Uterus (tissue), 4 donors: ENCODE results near the gene PPFIA3. TPM values are rescaled to one million over a fixed set of nuclear protein-coding genes. Genes with fewer than 3 reads are reported as not detected.
A peak's percentile ranks its signal among the peaks of the same experiment; 100 is the strongest.

Experiments
- DNase-seq, 2 donors: peaks; one replicate each; pipeline ENCODE4 v3.0.0-alpha.2; 2019 to 2020
- H3K27ac ChIP-seq, 2 donors: fragments of 200-600 bp; sonication (generic); 1 replicate in 1 of 2; 2 replicates in 1 of 2; pipeline ENCODE4 v1.5.1; 2016 to 2018
- H3K27me3 ChIP-seq, 2 donors: fragments of 200-600 bp; sonication (generic); one replicate each; pipeline ENCODE4 v1.5.1; 2018 to 2019; ENCODE audit warnings: control low read depth in 1 of 2
- H3K36me3 ChIP-seq, 2 donors: fragments of 200-600 bp; sonication (generic); one replicate each; pipeline ENCODE4 v1.5.1; 2019; ENCODE audit warnings: control low read depth in 1 of 2
- H3K4me1 ChIP-seq, 2 donors: fragments of 200-600 bp; sonication (generic); one replicate each; pipeline ENCODE4 v1.5.1; 2018 to 2019; ENCODE audit warnings: control low read depth in 1 of 2
- H3K4me3 ChIP-seq, 2 donors: fragments of 200-600 bp; sonication (generic); 1 replicate in 1 of 2; 2 replicates in 1 of 2; pipeline ENCODE4 v1.5.1; 2018 to 2019; ENCODE audit warnings: mild to moderate bottlenecking in 1 of 2
- H3K9me3 ChIP-seq, 2 donors: fragments of 200-600 bp; sonication (generic); one replicate each; pipeline ENCODE4 v1.5.1; 2019; ENCODE audit warnings: control low read depth in 1 of 2
- CTCF ChIP-seq, 4 experiments: fragments of 200-600 bp in 2 of 4; fragments of 450-650 bp in 2 of 4; sonication (generic) in 2 of 4; IDR thresholded peaks; one replicate each; pipeline ENCODE4 v1.5.1; 2016 to 2019; ENCODE audit warnings: antibody characterized with exemption in 4 of 4, mild to moderate bottlenecking in 2 of 4, moderate library complexity in 1 of 4
- POLR2A ChIP-seq, 2 donors: fragments of 450-650 bp; IDR thresholded peaks; one replicate each; pipeline ENCODE4 v1.6.1; 2016; ENCODE audit warnings: antibody characterized with exemption in 2 of 2, mild to moderate bottlenecking in 1 of 2, moderate library complexity in 1 of 2
- intact Hi-C: fragments of 100-400 bp; cut with DNase I; formaldehyde crosslinking; loops from one replicate; pipeline ENCODE4 v1.15.1; 2023; ENCODE audit warnings: low total_unique reads
- total RNA-seq, 4 donors: library from RNA; depleted of rRNA in 3 of 4; stranded (reverse); fragments of >200 nt in 3 of 4; gene quantifications; one replicate each; pipeline versions ENCODE4 v1.1.0 to v1.2.4, GENCODE V29; 2014 to 2023
- donor health status: DM: yes; HTN: yes; CAD: no.

Gene PPFIA3
- total RNA-seq, 4 donors from 2014 or later: 0.51 to 8.3 (median 7.4) TPM; not detected in 1

GRCh38 chr19:49102303-49102702, 17.0 kb upstream of the PPFIA3 start:
- intact Hi-C loops: no loop called here
- H3K27ac ChIP-seq: no peak overlapping the region
- H3K36me3 ChIP-seq: no peaks in the 10 kb centered on the region
- H3K27me3 ChIP-seq: no peaks in the 10 kb centered on the region
- TF ChIP-seq CTCF (IDR thresholded peaks at IDR 0.05): no peak
- no peak for TF ChIP-seq POLR2A (IDR thresholded peaks at IDR 0.05)
- DNase-seq: no peak
- H3K9me3 ChIP-seq: no peaks in the 10 kb centered on the region
- H3K4me3 ChIP-seq: no peak overlapping the region
- no peaks in the 10 kb centered on the region for H3K4me1 ChIP-seq

- no peak overlapping the region for H3K4me3 ChIP-seq
- no peak for DNase-seq
- H3K27me3 ChIP-seq: no peaks in the 10 kb centered on the region
- intact Hi-C loops: no loop called here
- no peak overlapping the region for H3K27ac ChIP-seq
- no peaks in the 10 kb centered on the region for H3K9me3 ChIP-seq
- H3K4me1 ChIP-seq: no peaks in the 10 kb centered on the region
- no peak for TF ChIP-seq CTCF (IDR thresholded peaks at IDR 0.05)
- no peak for TF ChIP-seq POLR2A (IDR thresholded peaks at IDR 0.05)
- no peaks in the 10 kb centered on the region for H3K36me3 ChIP-seq
Measured at GRCh38 chr19:49103331-49104085, 15.8 kb upstream of the PPFIA3 start.

- intact Hi-C loops: no loop called here
- TF ChIP-seq POLR2A (IDR thresholded peaks at IDR 0.05) (no peak), CTCF (IDR thresholded peaks at IDR 0.05) (no peak)
- Histone ChIP-seq H3K4me1 (no peaks in the 10 kb centered on the region), H3K27me3 (no peaks in the 10 kb centered on the region), H3K9me3 (no peaks in the 10 kb centered on the region), H3K27ac (no peak overlapping the region), H3K4me3 (no peak overlapping the region), H3K36me3 (no peaks in the 10 kb centered on the region)
- DNase-seq: no peak
Measured at GRCh38 chr19:49104229-49104864, 15.0 kb upstream of the PPFIA3 start.

- Histone ChIP-seq H3K4me3 (no peak overlapping the region), H3K4me1 (no peaks in the 10 kb centered on the region), H3K27ac (no peak overlapping the region), H3K9me3 (no peaks in the 10 kb centered on the region), H3K36me3 (no peaks in the 10 kb centered on the region), H3K27me3 (no peaks in the 10 kb centered on the region)
- peak; percentile 42 to 56 (median 50) for TF ChIP-seq CTCF (IDR thresholded peaks at IDR 0.05)
- no peak for TF ChIP-seq POLR2A (IDR thresholded peaks at IDR 0.05)
- intact Hi-C loops: no loop called here
- no peak for DNase-seq
Measured at GRCh38 chr19:49106648-49107135, 12.7 kb upstream of the PPFIA3 start.
